ENCODE data around the gene RETREG1.

The RETREG1 gene

GRCh38 chr5:16521521-16522483 lies 95.0 kb downstream of the RETREG1 start:
- DNase-seq, result no peak

GRCh38 chr5:16520841-16521240 lies 96.0 kb downstream of the RETREG1 start:
- DNase-seq, result no peak

- DNase-seq, result no peak
Measured at GRCh38 chr5:16519435-16519834, 97.4 kb downstream of the RETREG1 start.

- DNase-seq, result no peak
Measured at GRCh38 chr5:16518606-16519005, 98.2 kb downstream of the RETREG1 start.

GRCh38 chr5:16515532-16515931 lies 101.3 kb downstream of the RETREG1 start:
- DNase-seq, result no peak

- DNase-seq, result no peak
Measured at GRCh38 chr5:16510098-16510497, 106.7 kb downstream of the RETREG1 start.

- DNase-seq, result peak; percentile 29
Measured at GRCh38 chr5:16508730-16509531, 107.9 kb downstream of the RETREG1 start.

- DNase-seq, result no peak
Measured at GRCh38 chr5:16507716-16508115, 109.1 kb downstream of the RETREG1 start.

- DNase-seq, result no peak
Measured at GRCh38 chr5:16505904-16506303, 110.9 kb downstream of the RETREG1 start.

- no peak for DNase-seq
Measured at GRCh38 chr5:16505140-16505891, 111.5 kb downstream of the RETREG1 start.

GRCh38 chr5:16504571-16504970 lies 112.2 kb downstream of the RETREG1 start:
- no peak for DNase-seq

- DNase-seq, result no peak
Measured at GRCh38 chr5:16502866-16503265, 113.9 kb downstream of the RETREG1 start.

- no peak for DNase-seq
Measured at GRCh38 chr5:16500024-16500423, 116.8 kb downstream of the RETREG1 start.

GRCh38 chr5:16497546-16497945 lies 119.3 kb downstream of the RETREG1 start:
- no peak for DNase-seq

- no peak for DNase-seq
Measured at GRCh38 chr5:16493261-16493660, 123.5 kb downstream of the RETREG1 start.

- DNase-seq, result no peak
Measured at GRCh38 chr5:16492398-16493140, 124.2 kb downstream of the RETREG1 start.

- DNase-seq, result no peak
Measured at GRCh38 chr5:16490911-16491310, 125.9 kb downstream of the RETREG1 start.

GRCh38 chr5:16489322-16489791 lies 127.4 kb downstream of the RETREG1 start:
- peak; percentile 38 for DNase-seq

GRCh38 chr5:16487456-16487855 lies 129.3 kb downstream of the RETREG1 start:
- no peak for DNase-seq

GRCh38 chr5:16486711-16487111 lies 130.1 kb downstream of the RETREG1 start:
- no peak for DNase-seq

GRCh38 chr5:16485656-16486055 lies 131.1 kb downstream of the RETREG1 start:
- no peak for DNase-seq

- DNase-seq, result no peak
Measured at GRCh38 chr5:16484081-16484480, 132.7 kb downstream of the RETREG1 start.
